D341Med (cell line): ENCODE results near the gene LLCFC1.
"Not testable (repeated sequence)": the region's sequence is repeated elsewhere in the genome, so short reads cannot be mapped to it uniquely, and the experiment has no call there.

ENCODE experiments used
- DNase-seq: peaks from one replicate; pipeline ENCODE4 v3.0.0; 2012; ENCODE audit warnings: low spot score

LLCFC1 gene

GRCh38 chr7:142943706-142944268 is 4.5 kb downstream of the LLCFC1 start:
- no peak for DNase-seq

GRCh38 chr7:142945001-142945400 is 5.7 kb downstream of the LLCFC1 start:
- no peak for DNase-seq

GRCh38 chr7:142948603-142949002 is 9.3 kb downstream of the LLCFC1 start:
- DNase-seq: no peak

- DNase-seq: no peak
These were observed 11.0 kb downstream of the LLCFC1 start for GRCh38 chr7:142950235-142950634.

- DNase-seq: no peak
These were observed 15.5 kb downstream of the LLCFC1 start for GRCh38 chr7:142954680-142955268.

GRCh38 chr7:142956951-142957623 is 17.8 kb downstream of the LLCFC1 start:
- no peak for DNase-seq

GRCh38 chr7:142957723-142958122 is 18.4 kb downstream of the LLCFC1 start:
- no peak for DNase-seq

- no peak for DNase-seq
These were observed 19.9 kb downstream of the LLCFC1 start for GRCh38 chr7:142959202-142959601.

- DNase-seq: no peak
These were observed 21.8 kb downstream of the LLCFC1 start for GRCh38 chr7:142960955-142961512.

- no peak for DNase-seq
These were observed 22.3 kb downstream of the LLCFC1 start for GRCh38 chr7:142961595-142961972.

- no peak for DNase-seq
These were observed 23.0 kb downstream of the LLCFC1 start, which contains the start of gene KEL for GRCh38 chr7:142961973-142962926. TSS of gene KEL (minus strand) at chr7:142962363. CDS start at chr7:142962206, 157 bp downstream.

- DNase-seq: no peak
These were observed 23.7 kb downstream of the LLCFC1 start for GRCh38 chr7:142962991-142963390.

- DNase-seq: no peak
These were observed 24.7 kb downstream of the LLCFC1 start for GRCh38 chr7:142963993-142964392.

GRCh38 chr7:142964502-142965246 is 25.4 kb downstream of the LLCFC1 start:
- DNase-seq: no peak

GRCh38 chr7:142968229-142968628 is 28.9 kb downstream of the LLCFC1 start:
- no peak for DNase-seq

- no peak for DNase-seq
These were observed 29.9 kb downstream of the LLCFC1 start for GRCh38 chr7:142969183-142969582.

GRCh38 chr7:142974626-142975025 is 35.3 kb downstream of the LLCFC1 start:
- DNase-seq: no peak

GRCh38 chr7:142978402-142978801 is 39.1 kb downstream of the LLCFC1 start:
- DNase-seq: not testable (repeated sequence)

GRCh38 chr7:142983825-142984224 is 44.5 kb downstream of the LLCFC1 start:
- no peak for DNase-seq

- DNase-seq: no peak
These were observed 45.0 kb downstream of the LLCFC1 start for GRCh38 chr7:142984297-142984696.
